ENCODE results near the gene TAMALIN.

Gene TAMALIN

GRCh38 chr12:52049286-52049685 lies 42.5 kb downstream of the TAMALIN start:
- no peak for TF ChIP-seq EZH2phosphoT487 (IDR thresholded peaks at IDR 0.05; ENCODE audit: borderline replicate concordance, low read length)
- TF ChIP-seq CTCF (IDR thresholded peaks at IDR 0.05; ENCODE audit: low read depth, low read length, poor library complexity, severe bottlenecking): no peak
- H4K20me1 ChIP-seq (ENCODE audit: control insufficient read depth, insufficient read depth, low read depth, low read length): peaks cover 6% of the 10 kb centered on the region
- peaks cover 2% of the 10 kb centered on the region; the same call in 1 of the 2 replicates for H3K36me3 ChIP-seq (ENCODE audit: control insufficient read depth, low read length)
- H3K4me2 ChIP-seq (ENCODE audit: low read length): no peak overlapping the region
- peaks cover 40% of the 10 kb centered on the region for H3K4me1 ChIP-seq (ENCODE audit: control insufficient read depth, low read length)
- H3K4me3 ChIP-seq (ENCODE audit: low read length): no peak overlapping the region
- H3K9me2 ChIP-seq (replicated peaks; ENCODE audit: control insufficient read depth, low read length): no peaks in the 10 kb centered on the region
- H3K9me3 ChIP-seq (ENCODE audit: control insufficient read depth, insufficient read depth, low read length): no peaks in the 10 kb centered on the region
- no peak overlapping the region for H3K27ac ChIP-seq (ENCODE audit: low read depth, low read length)
- no peaks in the 10 kb centered on the region for H3F3A ChIP-seq (ENCODE audit: control insufficient read depth, insufficient read depth)
- H3K79me2 ChIP-seq (ENCODE audit: control insufficient read depth, low read length): peaks cover 15% of the 10 kb centered on the region
- H3K27me3 ChIP-seq (ENCODE audit: control insufficient read depth, low read length): no peaks in the 10 kb centered on the region

- Histone ChIP-seq H3K27ac (ENCODE audit: low read depth, low read length) (no peak overlapping the region), H4K20me1 (ENCODE audit: control insufficient read depth, insufficient read depth, low read depth, low read length) (peaks cover 6% of the 10 kb centered on the region), H3K9me3 (ENCODE audit: control insufficient read depth, insufficient read depth, low read length) (no peaks in the 10 kb centered on the region), H3F3A (ENCODE audit: control insufficient read depth, insufficient read depth) (no peaks in the 10 kb centered on the region), H3K9me2 (replicated peaks; ENCODE audit: control insufficient read depth, low read length) (no peaks in the 10 kb centered on the region), H3K4me1 (ENCODE audit: control insufficient read depth, low read length) (peaks cover 40% of the 10 kb centered on the region), H3K27me3 (ENCODE audit: control insufficient read depth, low read length) (no peaks in the 10 kb centered on the region), H3K4me3 (ENCODE audit: low read length) (peak overlapping the region; percentile 86; the same call in 1 of the 2 replicates), H3K4me2 (ENCODE audit: low read length) (peak overlapping the region; percentile 99), H3K79me2 (ENCODE audit: control insufficient read depth, low read length) (peaks cover 15% of the 10 kb centered on the region), H3K36me3 (ENCODE audit: control insufficient read depth, low read length) (peaks cover 6% of the 10 kb centered on the region)
- TF ChIP-seq EZH2phosphoT487 (IDR thresholded peaks at IDR 0.05; ENCODE audit: borderline replicate concordance, low read length) (no peak), CTCF (IDR thresholded peaks at IDR 0.05; ENCODE audit: low read depth, low read length, poor library complexity, severe bottlenecking) (no peak)
Measured at GRCh38 chr12:52049688-52050087, 42.9 kb downstream of the TAMALIN start.

- peaks cover 12% of the 10 kb centered on the region for H3K36me3 ChIP-seq (ENCODE audit: control insufficient read depth, low read length)
- peak overlapping the region; percentile 86 for H3K4me3 ChIP-seq (ENCODE audit: low read length)
- H4K20me1 ChIP-seq (ENCODE audit: control insufficient read depth, insufficient read depth, low read depth, low read length): peaks cover 6% of the 10 kb centered on the region
- H3K27me3 ChIP-seq (ENCODE audit: control insufficient read depth, low read length): no peaks in the 10 kb centered on the region
- no peaks in the 10 kb centered on the region for H3K9me2 ChIP-seq (replicated peaks; ENCODE audit: control insufficient read depth, low read length)
- no peaks in the 10 kb centered on the region for H3K9me3 ChIP-seq (ENCODE audit: control insufficient read depth, insufficient read depth, low read length)
- no peaks in the 10 kb centered on the region for H3F3A ChIP-seq (ENCODE audit: control insufficient read depth, insufficient read depth)
- TF ChIP-seq EZH2phosphoT487 (IDR thresholded peaks at IDR 0.05; ENCODE audit: borderline replicate concordance, low read length): no peak
- TF ChIP-seq CTCF (IDR thresholded peaks at IDR 0.05; ENCODE audit: low read depth, low read length, poor library complexity, severe bottlenecking): peak; percentile 10
- H3K4me2 ChIP-seq (ENCODE audit: low read length): peak overlapping the region; percentile 99
- peaks cover 15% of the 10 kb centered on the region for H3K79me2 ChIP-seq (ENCODE audit: control insufficient read depth, low read length)
- peak overlapping the region; percentile 54 for H3K27ac ChIP-seq (ENCODE audit: low read depth, low read length)
- peaks cover 40% of the 10 kb centered on the region for H3K4me1 ChIP-seq (ENCODE audit: control insufficient read depth, low read length)
Measured at GRCh38 chr12:52050116-52050757, 43.5 kb downstream of the TAMALIN start.

Measured in DOHH2 (cell line).